GM23248 (cell line): Measurements from ENCODE around the gene CHRM4. TPM values are rescaled to one million over a fixed set of nuclear protein-coding genes. Genes with fewer than 3 reads are reported as not detected.
A peak's percentile ranks its signal among the peaks of the same experiment; 100 is the strongest.

Experiments
- DNase-seq: peaks from one replicate; pipeline ENCODE4 v3.0.0-alpha.2; 2015
- H2AFZ ChIP-seq: fragments of 200-600 bp; sonication (generic); 2 replicates; pipeline ENCODE4 v1.6.1; 2016; ENCODE audit warnings: antibody characterized with exemption
- H3F3A ChIP-seq: fragments of 200-600 bp; sonication (generic); 2 replicates; pipeline ENCODE4 v1.6.1; 2016; ENCODE audit warnings: mild to moderate bottlenecking, antibody characterized with exemption, mixed run types; ENCODE audit not compliant: insufficient read depth
- H3K27ac ChIP-seq: fragments of 200-600 bp; sonication (generic); 2 replicates; pipeline ENCODE4 v1.5.1; 2016; ENCODE audit warnings: mild to moderate bottlenecking
- H3K27me3 ChIP-seq: fragments of 200-600 bp; sonication (generic); replicated peaks from 2 replicates; pipeline ENCODE4 v1.6.1; 2016; ENCODE audit warnings: mild to moderate bottlenecking; ENCODE audit not compliant: insufficient read depth
- H3K36me3 ChIP-seq: fragments of 200-600 bp; sonication (generic); 2 replicates; pipeline ENCODE4 v1.6.1; 2016; ENCODE audit warnings: low read depth, mild to moderate bottlenecking
- H3K4me1 ChIP-seq: fragments of 200-600 bp; sonication (generic); 2 replicates; pipeline ENCODE4 v1.6.1; 2016; ENCODE audit warnings: mild to moderate bottlenecking; ENCODE audit not compliant: insufficient read depth
- H3K4me2 ChIP-seq: fragments of 200-600 bp; sonication (generic); one replicate; pipeline ENCODE4 v1.6.1; 2016; ENCODE audit warnings: mild to moderate bottlenecking; ENCODE audit not compliant: unreplicated experiment
- H3K4me3 ChIP-seq: fragments of 200-600 bp; sonication (generic); 2 replicates; pipeline ENCODE4 v1.5.1; 2016; ENCODE audit warnings: mild to moderate bottlenecking
- H3K79me2 ChIP-seq: fragments of 200-600 bp; sonication (generic); 2 replicates; pipeline ENCODE4 v1.6.1; 2016; ENCODE audit warnings: mild to moderate bottlenecking; ENCODE audit not compliant: insufficient read depth
- H3K9ac ChIP-seq: fragments of 200-600 bp; sonication (generic); 2 replicates; pipeline ENCODE4 v1.6.1; 2016; ENCODE audit warnings: mild to moderate bottlenecking
- H3K9me2 ChIP-seq: fragments of 200-600 bp; sonication (generic); 2 replicates; pipeline ENCODE4 v1.6.1; 2016; ENCODE audit warnings: mixed run types, mild to moderate bottlenecking, moderate library complexity; ENCODE audit not compliant: insufficient read depth
- H3K9me3 ChIP-seq: fragments of 200-600 bp; sonication (generic); one replicate; pipeline ENCODE4 v1.6.1; 2017; ENCODE audit warnings: low read depth
- H4K20me1 ChIP-seq: fragments of 200-600 bp; sonication (generic); 2 replicates; pipeline ENCODE4 v1.6.0; 2016; ENCODE audit not compliant: insufficient read depth
- EZH2 ChIP-seq: fragments of 200-600 bp; sonication (generic); IDR thresholded peaks from 2 replicates; pipeline ENCODE4 v1.6.1; 2018; ENCODE audit warnings: antibody characterized with exemption, mild to moderate bottlenecking; ENCODE audit not compliant: insufficient read depth, poor library complexity, severe bottlenecking
- EZH2phosphoT487 ChIP-seq: fragments of 200-600 bp; sonication (generic); IDR thresholded peaks from 2 replicates; pipeline ENCODE4 v1.6.1; 2018; ENCODE audit warnings: antibody characterized with exemption, moderate library complexity, mild to moderate bottlenecking, low read depth; ENCODE audit not compliant: insufficient read depth
- WGBS, 2 experiments: methylation state at CpG; one replicate each; pipeline ENCODE4 v1.1.6; 2015 to 2017; ENCODE audit warnings: low lambda C conversion rate in 2 of 2, low coverage in 1 of 2; ENCODE audit errors: missing lambda C conversion rate in 2 of 2; 5-methylcytosine and 5-hydroxymethylcytosine counted together
- in situ Hi-C: fragments of 300-500 bp; cut with MboI; formaldehyde crosslinking; loops from 2 replicates; pipeline ENCODE4 v1.15.0; 2020
- polyA plus RNA-seq: library from polyadenylated mRNA; unstranded; fragments of >200 nt; fragmentation: Nextera tagmentation; extraction: Ambion mirVana; gene quantifications from 2 replicates; pipeline ENCODE4 v1.2.1, GENCODE V29; 2016
- total RNA-seq: library from RNA; depleted of rRNA; stranded (reverse); fragments of >200 nt; shearing (Covaris generic); gene quantifications from 2 replicates; pipeline ENCODE4 v1.2.3, GENCODE V29; 2014

The CHRM4 gene
- total and polyA plus RNA-seq, 2 experiments from 2014 or later = not detected

- Histone ChIP-seq H3K36me3 (no peaks in the 10 kb centered on the region), H3K9me3 (no peaks in the 10 kb centered on the region), H3K4me2 (no peak overlapping the region), H3K4me1 (no peaks in the 10 kb centered on the region), H3K79me2 (no peaks in the 10 kb centered on the region), H3K27me3 (no peaks in the 10 kb centered on the region), H3K27ac (no peak overlapping the region), H4K20me1 (no peaks in the 10 kb centered on the region), H3F3A (no peaks in the 10 kb centered on the region), H2AFZ (no peak overlapping the region), H3K9ac (no peak overlapping the region), H3K4me3 (no peak overlapping the region), H3K9me2 (no peaks in the 10 kb centered on the region)
- WGBS, 2 experiments = 92 to 93% methylated on average over 13 of the region's 13 CpGs
- DNase-seq = no peak
- TF ChIP-seq EZH2 (no peak), EZH2phosphoT487 (no peak)
- in situ Hi-C loops = no loop called here
These were observed 21.3 kb downstream of the CHRM4 start for GRCh38 chr11:46370253-46370652.

- Histone ChIP-seq H3K4me2 (no peak overlapping the region), H3K4me3 (no peak overlapping the region), H3K9ac (no peak overlapping the region), H3K27ac (no peak overlapping the region), H2AFZ (no peak overlapping the region), H3K27me3 (no peaks in the 10 kb centered on the region), H3K79me2 (no peaks in the 10 kb centered on the region), H3K36me3 (no peaks in the 10 kb centered on the region), H4K20me1 (no peaks in the 10 kb centered on the region), H3K9me2 (no peaks in the 10 kb centered on the region), H3K4me1 (no peaks in the 10 kb centered on the region), H3K9me3 (no peaks in the 10 kb centered on the region), H3F3A (no peaks in the 10 kb centered on the region)
- TF ChIP-seq EZH2 (no peak), EZH2phosphoT487 (no peak)
- DNase-seq = peak; percentile 80
- in situ Hi-C loops = no loop called here
- 67 to 71% methylated on average over 23 to 25 of the region's 25 CpGs for WGBS, 2 experiments
These were observed 22.0 kb downstream of the CHRM4 start for GRCh38 chr11:46369458-46370152.

DNA sequence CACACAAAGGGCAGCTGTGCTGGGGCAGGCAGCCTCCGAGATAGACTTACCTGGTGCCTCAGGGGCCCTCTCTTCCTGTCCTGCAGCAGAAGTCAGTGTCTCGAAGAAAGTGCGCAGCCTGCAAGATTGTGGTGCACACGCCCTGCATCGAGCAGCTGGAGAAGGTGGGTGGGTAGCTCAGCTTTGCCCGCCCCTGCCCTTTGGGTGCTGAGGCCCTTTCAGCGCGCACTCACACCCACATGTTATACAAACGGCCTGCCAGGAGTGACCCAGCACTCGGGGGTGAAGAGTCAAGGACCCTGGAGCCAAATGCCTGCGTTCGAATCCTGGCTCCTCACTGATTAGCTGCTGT, 23.7 kb downstream of the CHRM4 start:
- peaks cover 13% of the 10 kb centered on the region for H3K4me1 ChIP-seq
- H3K4me2 ChIP-seq = no peak overlapping the region
- TF ChIP-seq EZH2phosphoT487 = no peak
- no peak for TF ChIP-seq EZH2
- WGBS, 2 experiments = 68 to 84% methylated on average over 12 of the region's 12 CpGs
- H3K36me3 ChIP-seq = no peaks in the 10 kb centered on the region
- no peak overlapping the region for H2AFZ ChIP-seq
- no peak overlapping the region for H3K9ac ChIP-seq
- H3K9me2 ChIP-seq = no peaks in the 10 kb centered on the region
- in situ Hi-C loops = no loop called here
- H3K27me3 ChIP-seq = no peaks in the 10 kb centered on the region
- no peak overlapping the region for H3K4me3 ChIP-seq
- no peaks in the 10 kb centered on the region for H4K20me1 ChIP-seq
- peaks cover 16% of the 10 kb centered on the region for H3K79me2 ChIP-seq
- no peaks in the 10 kb centered on the region for H3K9me3 ChIP-seq
- no peaks in the 10 kb centered on the region for H3F3A ChIP-seq
- H3K27ac ChIP-seq = no peak overlapping the region
- DNase-seq = no peak

- Histone ChIP-seq H3K9me2 (no peaks in the 10 kb centered on the region), H3K9me3 (no peaks in the 10 kb centered on the region), H3K27ac (no peak overlapping the region), H3K27me3 (no peaks in the 10 kb centered on the region), H3K4me3 (no peak overlapping the region), H2AFZ (no peak overlapping the region), H3K4me2 (no peak overlapping the region), H3K79me2 (peaks cover 21% of the 10 kb centered on the region), H3K4me1 (peaks cover 17% of the 10 kb centered on the region), H3K9ac (no peak overlapping the region), H3F3A (no peaks in the 10 kb centered on the region), H3K36me3 (no peaks in the 10 kb centered on the region), H4K20me1 (no peaks in the 10 kb centered on the region)
- DNase-seq = peak; percentile 73
- TF ChIP-seq EZH2phosphoT487 (no peak), EZH2 (no peak)
- 21 to 25% methylated on average over 13 to 32 of the region's 32 CpGs for WGBS, 2 experiments
- in situ Hi-C loops = no loop called here
These were observed 24.2 kb downstream of the CHRM4 start for GRCh38 chr11:46367244-46367915.
